Epidermal melanocyte (primary cell): ENCODE measurements around the gene CNTNAP3.
"Not testable (repeated sequence)": the region's sequence is repeated elsewhere in the genome, so short reads cannot be mapped to it uniquely, and the experiment has no call there.

Source experiments
- DNase-seq: peaks from one replicate; pipeline ENCODE4 v3.0.0; 2011; ENCODE audit warnings: low spot score; ENCODE audit not compliant: insufficient read length

The CNTNAP3 gene

GRCh38 chr9:39073537-39073936, 214.4 kb downstream of the CNTNAP3 start:
- DNase-seq, result not testable (repeated sequence)

GRCh38 chr9:39067683-39068082, 220.3 kb downstream of the CNTNAP3 start:
- DNase-seq, result not testable (repeated sequence)

GRCh38 chr9:39062966-39063365, 225.0 kb downstream of the CNTNAP3 start:
- DNase-seq, result not testable (repeated sequence)

- not testable (repeated sequence) for DNase-seq
Observed at GRCh38 chr9:39054453-39054852, 233.5 kb downstream of the CNTNAP3 start.

GRCh38 chr9:39046833-39047232, 241.1 kb downstream of the CNTNAP3 start:
- DNase-seq, result not testable (repeated sequence)

- not testable (repeated sequence) for DNase-seq
Observed at GRCh38 chr9:39042352-39042803, 245.6 kb downstream of the CNTNAP3 start.

GRCh38 chr9:39041774-39042173, 246.2 kb downstream of the CNTNAP3 start:
- DNase-seq, result not testable (repeated sequence)

- DNase-seq, result not testable (repeated sequence)
Observed at GRCh38 chr9:39039148-39039547, 248.8 kb downstream of the CNTNAP3 start.

GRCh38 chr9:39038221-39038620, 249.7 kb downstream of the CNTNAP3 start:
- DNase-seq, result not testable (repeated sequence)

- DNase-seq, result not testable (repeated sequence)
Observed at GRCh38 chr9:39033849-39034248, 254.1 kb downstream of the CNTNAP3 start.

GRCh38 chr9:39030204-39031019, 257.6 kb downstream of the CNTNAP3 start:
- not testable (repeated sequence) for DNase-seq

- not testable (repeated sequence) for DNase-seq
Observed at GRCh38 chr9:39028855-39029254, 259.1 kb downstream of the CNTNAP3 start.

- not testable (repeated sequence) for DNase-seq
Observed at GRCh38 chr9:39028168-39028567, 259.8 kb downstream of the CNTNAP3 start.

- not testable (repeated sequence) for DNase-seq
Observed at GRCh38 chr9:39025911-39026588, 261.9 kb downstream of the CNTNAP3 start.
